Measurements from ENCODE around the gene KIZ. TPM values are rescaled to one million over a fixed set of nuclear protein-coding genes. Genes with fewer than 3 reads are reported as not detected.
A peak's percentile ranks its signal among the peaks of the same experiment; 100 is the strongest.

Gene KIZ
- total RNA-seq, 1 experiment from 2014 or later, result 13.4 TPM

GRCh38 chr20:21145424-21145823 lies 19.5 kb downstream of the KIZ start:
- H3K36me3 ChIP-seq (ENCODE audit: low read depth, low read length), result no peaks in the 10 kb centered on the region
- no peaks in the 10 kb centered on the region for H3K9me3 ChIP-seq (ENCODE audit: low read length)
- no peaks in the 10 kb centered on the region for H3K9me2 ChIP-seq (replicated peaks; ENCODE audit: low read length)
- H3K4me2 ChIP-seq (ENCODE audit: low read length), result no peak overlapping the region
- H3K27ac ChIP-seq (ENCODE audit: low read length), result no peak overlapping the region
- H3K4me1 ChIP-seq (ENCODE audit: insufficient read depth, low read length), result 0 out of 2 replicates have a peak, but pooled peaks cover 6% of the 10 kb centered on the region
- no peaks in the 10 kb centered on the region for H4K20me1 ChIP-seq (ENCODE audit: low read length)
- no peak for TF ChIP-seq EZH2phosphoT487 (IDR thresholded peaks at IDR 0.05; ENCODE audit: borderline replicate concordance, low read length)
- no peak for TF ChIP-seq EZH2 (IDR thresholded peaks at IDR 0.05; ENCODE audit: low read length, unreplicated experiment)
- no peak for TF ChIP-seq CTCF (conservative IDR thresholded peaks at IDR 0.05; ENCODE audit: low read depth, low read length)
- H3K9ac ChIP-seq (ENCODE audit: low read length), result no peak overlapping the region
- H3K27me3 ChIP-seq (ENCODE audit: low read length), result no peaks in the 10 kb centered on the region
- intact Hi-C loops (cut with micrococcal nuclease), result no loop called here
- no peak overlapping the region for H2AFZ ChIP-seq (ENCODE audit: low read length)
- POLR2A ChIA-PET (ENCODE audit: unreplicated experiment), result no interaction called here
- H3K4me3 ChIP-seq (ENCODE audit: low read length), result no peak overlapping the region
- no peaks in the 10 kb centered on the region for H3K79me2 ChIP-seq (ENCODE audit: low read length)
- ATAC-seq (no peak), DNase-seq (no peak)
- H3F3A ChIP-seq (ENCODE audit: low read length, unreplicated experiment), result no peaks in the 10 kb centered on the region
- CTCF ChIA-PET, result no interaction called here
- no TSS peak for BruUV-seq (replicated peaks)

- Histone ChIP-seq H3K36me3 (ENCODE audit: low read depth, low read length) (no peaks in the 10 kb centered on the region), H2AFZ (ENCODE audit: low read length) (no peak overlapping the region), H3K79me2 (ENCODE audit: low read length) (no peaks in the 10 kb centered on the region), H3K4me2 (ENCODE audit: low read length) (no peak overlapping the region), H3K9me2 (replicated peaks; ENCODE audit: low read length) (no peaks in the 10 kb centered on the region), H3K9ac (ENCODE audit: low read length) (no peak overlapping the region), H3K27me3 (ENCODE audit: low read length) (no peaks in the 10 kb centered on the region), H3K9me3 (ENCODE audit: low read length) (no peaks in the 10 kb centered on the region), H3K4me1 (ENCODE audit: insufficient read depth, low read length) (0 out of 2 replicates have a peak, but pooled peaks cover 6% of the 10 kb centered on the region), H3F3A (ENCODE audit: low read length, unreplicated experiment) (no peaks in the 10 kb centered on the region), H3K4me3 (ENCODE audit: low read length) (no peak overlapping the region), H3K27ac (ENCODE audit: low read length) (no peak overlapping the region), H4K20me1 (ENCODE audit: low read length) (no peaks in the 10 kb centered on the region)
- no peak for DNase-seq
- TF ChIP-seq EZH2phosphoT487 (IDR thresholded peaks at IDR 0.05; ENCODE audit: borderline replicate concordance, low read length), result no peak
- TF ChIP-seq CTCF (conservative IDR thresholded peaks at IDR 0.05; ENCODE audit: low read depth, low read length), result no peak
- no peak for TF ChIP-seq EZH2 (IDR thresholded peaks at IDR 0.05; ENCODE audit: low read length, unreplicated experiment)
- CTCF ChIA-PET, result no interaction called here
- intact Hi-C loops (cut with micrococcal nuclease), result no loop called here
- POLR2A ChIA-PET (ENCODE audit: unreplicated experiment), result no interaction called here
- no TSS peak for BruUV-seq (replicated peaks)
- ATAC-seq, result no peak
These were observed 20.3 kb downstream of the KIZ start for GRCh38 chr20:21146215-21146614.

DNA sequence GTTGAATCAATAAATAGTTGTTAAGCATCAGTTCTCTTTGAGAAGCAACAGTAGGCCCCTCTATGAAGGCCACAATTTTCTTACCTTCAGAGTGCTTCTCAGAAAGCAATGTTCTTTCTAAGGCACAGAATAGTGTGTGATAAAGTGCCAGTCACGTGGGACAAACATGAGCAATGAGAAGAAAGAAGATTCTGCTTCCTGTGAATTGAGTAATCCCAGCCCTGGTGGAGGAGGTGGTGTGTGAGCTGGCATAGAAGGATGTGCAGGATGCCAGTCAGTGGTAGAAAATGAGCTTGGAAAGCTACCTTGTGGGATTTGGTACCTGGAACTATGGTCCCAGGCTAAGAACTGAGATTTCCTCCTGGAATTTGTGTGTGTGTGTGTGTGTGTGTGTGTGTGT lies 21.7 kb downstream of the KIZ start:
- no TSS peak for BruUV-seq (replicated peaks)
- Histone ChIP-seq H4K20me1 (ENCODE audit: low read length) (no peaks in the 10 kb centered on the region), H3K4me3 (ENCODE audit: low read length) (no peak overlapping the region), H3K27ac (ENCODE audit: low read length) (no peak overlapping the region), H2AFZ (ENCODE audit: low read length) (no peak overlapping the region), H3K9ac (ENCODE audit: low read length) (no peak overlapping the region), H3K9me3 (ENCODE audit: low read length) (no peaks in the 10 kb centered on the region), H3K4me2 (ENCODE audit: low read length) (no peak overlapping the region), H3F3A (ENCODE audit: low read length, unreplicated experiment) (no peaks in the 10 kb centered on the region), H3K27me3 (ENCODE audit: low read length) (no peaks in the 10 kb centered on the region), H3K79me2 (ENCODE audit: low read length) (no peaks in the 10 kb centered on the region), H3K4me1 (ENCODE audit: insufficient read depth, low read length) (0 out of 2 replicates have a peak, but pooled peaks cover 6% of the 10 kb centered on the region), H3K9me2 (replicated peaks; ENCODE audit: low read length) (no peaks in the 10 kb centered on the region), H3K36me3 (ENCODE audit: low read depth, low read length) (no peaks in the 10 kb centered on the region)
- ATAC-seq (peak; percentile 38; the same call in 1 of the 2 replicates), DNase-seq (peak; percentile 57)
- TF ChIP-seq EZH2phosphoT487 (IDR thresholded peaks at IDR 0.05; ENCODE audit: borderline replicate concordance, low read length) (no peak), CTCF (conservative IDR thresholded peaks at IDR 0.05; ENCODE audit: low read depth, low read length) (no peak), EZH2 (IDR thresholded peaks at IDR 0.05; ENCODE audit: low read length, unreplicated experiment) (no peak)
- intact Hi-C loops (cut with micrococcal nuclease), result no loop called here
- CTCF ChIA-PET, result no interaction called here
- POLR2A ChIA-PET (ENCODE audit: unreplicated experiment), result no interaction called here
